Adrenal gland (tissue), 5 donors: ENCODE measurements around the gene A3GALT2.

Experiments used
- POLR2A ChIP-seq, 2 donors: fragments of 450-650 bp; IDR thresholded peaks; one replicate each; pipeline ENCODE4 v1.6.1; 2017; ENCODE audit warnings: antibody characterized with exemption in 2 of 2, mild to moderate bottlenecking in 2 of 2, moderate library complexity in 1 of 2
- TF ChIP-seq, protein P1 (sequence below), 6 experiments: fragments of 450-650 bp in 4 of 6; fragments of 200-600 bp in 2 of 6; sonication (generic) in 1 of 6; IDR thresholded peaks; 1 replicate in 5 of 6; 2 replicates in 1 of 6; pipeline versions ENCODE4 v1.5.1 to v1.8.0; 2016 to 2021; ENCODE audit warnings: antibody characterized with exemption in 6 of 6, mild to moderate bottlenecking in 2 of 6, moderate library complexity in 1 of 6
- donor health status: DM: no; HTN: no; CAD: no.

DNA sequence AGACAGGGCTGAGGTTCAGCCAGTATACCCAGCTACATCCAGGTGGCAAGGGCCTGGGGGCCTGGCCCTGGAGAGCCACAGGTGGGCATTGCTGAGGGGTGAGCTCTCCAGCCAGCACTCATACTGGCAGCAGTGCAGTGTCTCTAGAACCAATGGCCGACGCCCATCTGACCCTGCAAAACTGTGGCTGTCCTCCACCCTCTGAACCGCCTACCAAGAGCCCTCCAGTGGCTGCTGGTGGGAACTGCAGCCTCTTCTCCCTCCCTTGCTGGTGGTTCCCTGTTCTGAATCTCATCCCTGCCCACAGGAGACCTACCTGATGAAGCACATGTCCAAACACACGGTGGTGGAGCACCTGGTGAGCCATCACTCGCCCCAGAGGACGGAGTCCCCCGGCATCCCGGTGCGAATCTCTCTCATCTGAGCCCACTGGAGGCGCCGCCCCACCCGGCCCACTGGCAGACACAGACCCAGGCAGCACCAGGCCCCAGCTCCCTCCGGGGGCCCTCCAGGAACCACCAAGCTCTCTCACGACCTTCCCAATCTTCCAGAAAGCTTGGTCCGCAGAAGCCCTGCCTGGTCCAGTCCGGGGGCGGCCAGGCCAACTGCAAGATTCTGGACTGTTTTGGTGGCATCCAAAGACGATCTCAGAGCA is 22.1 kb downstream of the A3GALT2 start:
- TF ChIP-seq, protein P1, sequence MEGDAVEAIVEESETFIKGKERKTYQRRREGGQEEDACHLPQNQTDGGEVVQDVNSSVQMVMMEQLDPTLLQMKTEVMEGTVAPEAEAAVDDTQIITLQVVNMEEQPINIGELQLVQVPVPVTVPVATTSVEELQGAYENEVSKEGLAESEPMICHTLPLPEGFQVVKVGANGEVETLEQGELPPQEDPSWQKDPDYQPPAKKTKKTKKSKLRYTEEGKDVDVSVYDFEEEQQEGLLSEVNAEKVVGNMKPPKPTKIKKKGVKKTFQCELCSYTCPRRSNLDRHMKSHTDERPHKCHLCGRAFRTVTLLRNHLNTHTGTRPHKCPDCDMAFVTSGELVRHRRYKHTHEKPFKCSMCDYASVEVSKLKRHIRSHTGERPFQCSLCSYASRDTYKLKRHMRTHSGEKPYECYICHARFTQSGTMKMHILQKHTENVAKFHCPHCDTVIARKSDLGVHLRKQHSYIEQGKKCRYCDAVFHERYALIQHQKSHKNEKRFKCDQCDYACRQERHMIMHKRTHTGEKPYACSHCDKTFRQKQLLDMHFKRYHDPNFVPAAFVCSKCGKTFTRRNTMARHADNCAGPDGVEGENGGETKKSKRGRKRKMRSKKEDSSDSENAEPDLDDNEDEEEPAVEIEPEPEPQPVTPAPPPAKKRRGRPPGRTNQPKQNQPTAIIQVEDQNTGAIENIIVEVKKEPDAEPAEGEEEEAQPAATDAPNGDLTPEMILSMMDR (IDR thresholded peaks at IDR 0.05): peak; percentile 75 to 91 (median 84)
- TF ChIP-seq POLR2A (IDR thresholded peaks at IDR 0.05): no peak
